Transverse colon (tissue), 3 donors: ENCODE measurements around the gene VKORC1.

Experiments
- POLR2A ChIP-seq: fragments of 450-650 bp; IDR thresholded peaks from one replicate; pipeline ENCODE4 v1.6.1; 2016; ENCODE audit warnings: antibody characterized with exemption, mild to moderate bottlenecking, moderate library complexity
- TF ChIP-seq, protein P1 (sequence below), 5 experiments: fragments of 200-600 bp in 3 of 5; fragments of 450-650 bp in 2 of 5; sonication (generic) in 3 of 5; IDR thresholded peaks; 1 replicate in 2 of 5; 2 replicates in 3 of 5; pipeline ENCODE4 v1.5.1; 2016 to 2017; ENCODE audit warnings: antibody characterized with exemption in 5 of 5, inconsistent platforms in 3 of 5, mild to moderate bottlenecking in 2 of 5, moderate library complexity in 1 of 5

DNA sequence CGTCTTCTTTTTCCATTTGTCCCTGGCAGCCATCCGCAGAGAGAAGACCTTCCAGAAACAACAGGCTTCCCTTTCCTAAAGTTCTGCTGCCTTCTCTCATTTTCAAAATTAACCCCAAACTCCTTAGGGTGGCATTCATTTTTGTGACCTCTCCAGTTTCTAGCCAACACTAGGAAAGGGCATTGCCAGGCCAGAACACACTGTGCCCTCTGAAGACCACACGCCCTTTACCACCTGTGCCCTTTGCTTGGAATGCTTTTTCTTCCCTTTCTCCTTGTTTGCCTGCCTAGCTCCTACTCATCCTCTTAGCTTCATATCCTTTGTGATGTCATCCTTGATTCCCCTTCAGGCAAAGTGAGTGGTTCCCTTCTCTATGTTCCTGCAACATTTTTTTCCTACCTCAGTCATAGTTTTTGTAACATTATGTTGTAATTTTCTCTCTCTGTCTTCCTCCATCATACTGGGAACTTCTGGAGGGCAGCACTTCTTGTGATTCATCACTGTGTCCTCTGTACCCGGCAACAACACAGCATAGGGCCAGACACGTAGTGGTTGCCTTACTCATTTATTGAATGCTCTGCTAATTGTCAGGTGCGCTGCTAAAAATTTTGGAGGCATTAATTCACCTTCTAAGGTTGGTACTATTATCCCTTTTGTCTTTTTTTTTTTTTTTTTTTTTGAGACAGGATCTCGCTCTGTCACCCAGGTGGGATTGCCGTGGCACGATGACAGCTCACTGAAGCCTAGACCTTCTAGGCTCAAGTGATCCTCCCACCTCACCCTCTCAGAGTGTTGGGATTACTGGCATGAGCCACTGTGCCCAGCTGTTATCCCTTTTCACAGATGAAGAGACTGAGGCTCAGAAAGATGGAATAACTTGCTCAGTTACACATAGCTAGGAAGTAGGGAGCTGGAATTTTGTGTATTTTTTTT lies 23.9 kb upstream of the VKORC1 start:
- no peak for TF ChIP-seq POLR2A
- TF ChIP-seq, protein P1, sequence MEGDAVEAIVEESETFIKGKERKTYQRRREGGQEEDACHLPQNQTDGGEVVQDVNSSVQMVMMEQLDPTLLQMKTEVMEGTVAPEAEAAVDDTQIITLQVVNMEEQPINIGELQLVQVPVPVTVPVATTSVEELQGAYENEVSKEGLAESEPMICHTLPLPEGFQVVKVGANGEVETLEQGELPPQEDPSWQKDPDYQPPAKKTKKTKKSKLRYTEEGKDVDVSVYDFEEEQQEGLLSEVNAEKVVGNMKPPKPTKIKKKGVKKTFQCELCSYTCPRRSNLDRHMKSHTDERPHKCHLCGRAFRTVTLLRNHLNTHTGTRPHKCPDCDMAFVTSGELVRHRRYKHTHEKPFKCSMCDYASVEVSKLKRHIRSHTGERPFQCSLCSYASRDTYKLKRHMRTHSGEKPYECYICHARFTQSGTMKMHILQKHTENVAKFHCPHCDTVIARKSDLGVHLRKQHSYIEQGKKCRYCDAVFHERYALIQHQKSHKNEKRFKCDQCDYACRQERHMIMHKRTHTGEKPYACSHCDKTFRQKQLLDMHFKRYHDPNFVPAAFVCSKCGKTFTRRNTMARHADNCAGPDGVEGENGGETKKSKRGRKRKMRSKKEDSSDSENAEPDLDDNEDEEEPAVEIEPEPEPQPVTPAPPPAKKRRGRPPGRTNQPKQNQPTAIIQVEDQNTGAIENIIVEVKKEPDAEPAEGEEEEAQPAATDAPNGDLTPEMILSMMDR (IDR thresholded peaks at IDR 0.05), result no peak
